Ammon's horn (tissue), 1 donor: ENCODE data around the gene UGT1A8.

Source experiments
- DNase-seq: peaks from one replicate; pipeline ENCODE4 v3.0.0-alpha.2; 2016; ENCODE audit warnings: low spot score

The UGT1A8 gene

GRCh38 chr2:233801357-233802131 lies 184.1 kb downstream of the UGT1A8 start:
- no peak for DNase-seq

GRCh38 chr2:233802132-233802815 lies 184.8 kb downstream of the UGT1A8 start:
- no peak for DNase-seq

GRCh38 chr2:233803292-233803911 lies 186.0 kb downstream of the UGT1A8 start:
- no peak for DNase-seq

- DNase-seq: no peak
These were observed 186.6 kb downstream of the UGT1A8 start for GRCh38 chr2:233803994-233804393.

DNA sequence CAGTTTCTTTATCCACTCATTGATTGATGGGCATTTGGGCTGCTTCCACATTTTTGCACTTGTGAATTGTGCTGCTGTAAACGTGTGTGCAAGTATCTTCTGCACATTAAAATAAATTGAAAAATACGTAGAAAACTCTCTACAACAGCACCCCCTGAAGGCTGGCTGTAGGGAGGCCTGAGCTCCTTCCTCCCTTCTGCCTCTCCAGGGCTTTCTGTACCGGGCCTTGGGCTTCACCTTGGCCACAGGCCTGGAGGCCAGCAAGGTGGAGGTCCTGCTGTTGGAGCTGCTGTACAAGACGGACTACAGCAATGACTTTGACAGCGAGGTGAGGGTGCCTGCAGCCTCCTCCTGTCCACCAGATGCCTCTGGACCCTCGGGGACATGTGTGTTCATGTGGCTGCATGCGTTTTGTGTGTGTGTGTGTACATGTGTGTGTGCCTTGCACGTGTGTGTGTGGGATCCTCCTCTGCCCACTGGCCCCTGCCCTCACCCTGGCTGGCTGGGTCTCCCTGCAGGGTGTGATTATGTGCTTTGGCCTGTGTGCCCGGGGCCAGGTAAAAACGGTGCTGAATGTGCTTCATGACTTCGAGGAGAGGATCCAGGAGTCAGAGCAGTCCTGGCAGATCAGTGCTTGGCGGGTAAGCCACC lies 189.9 kb downstream of the UGT1A8 start:
- DNase-seq: no peak

GRCh38 chr2:233807966-233808935 lies 190.8 kb downstream of the UGT1A8 start:
- DNase-seq: no peak

GRCh38 chr2:233810385-233810784 lies 193.0 kb downstream of the UGT1A8 start:
- DNase-seq: no peak

- DNase-seq: no peak
These were observed 193.7 kb downstream of the UGT1A8 start for GRCh38 chr2:233811087-233811486.

- DNase-seq: no peak
These were observed 194.3 kb downstream of the UGT1A8 start for GRCh38 chr2:233811732-233812131.

DNA sequence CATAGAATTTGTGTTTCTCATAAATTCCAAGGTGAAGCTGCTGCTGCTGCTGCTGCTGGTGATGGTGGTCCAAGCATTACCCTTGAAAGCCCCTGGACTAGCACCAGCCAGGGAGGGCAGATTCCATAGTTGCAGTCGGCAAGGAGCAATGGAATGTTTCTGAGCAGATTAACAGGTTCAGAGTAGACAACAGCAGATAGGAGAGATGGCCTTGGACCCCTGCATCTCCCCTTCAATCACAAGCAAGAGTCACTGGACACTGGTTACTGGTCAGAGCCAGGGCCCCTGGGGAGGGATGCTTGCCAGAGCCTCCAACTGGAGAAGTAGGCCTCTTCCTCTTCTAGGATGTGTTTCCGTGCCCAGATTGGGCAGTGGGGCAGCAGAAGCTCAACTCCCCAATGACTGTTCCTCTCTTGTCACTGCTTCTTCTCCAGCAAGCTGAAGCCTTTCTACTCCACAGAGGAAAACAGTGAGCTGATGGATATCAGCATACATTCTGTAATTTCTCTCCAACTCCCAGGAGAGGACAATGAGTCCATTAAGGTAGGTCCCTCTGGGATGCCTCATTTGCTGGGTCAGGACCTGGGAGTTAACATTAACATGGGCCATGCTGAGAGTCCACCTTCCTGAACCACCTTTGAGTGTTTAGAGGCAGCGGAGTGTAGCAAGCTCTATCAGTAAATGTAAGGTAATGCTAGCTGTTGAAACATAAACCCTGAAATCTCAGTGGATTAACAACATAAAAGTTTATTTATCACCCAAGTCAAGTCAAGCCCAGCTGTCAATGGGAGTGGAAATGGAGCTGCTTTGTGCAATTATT lies 196.0 kb downstream of the UGT1A8 start:
- no peak for DNase-seq

DNA sequence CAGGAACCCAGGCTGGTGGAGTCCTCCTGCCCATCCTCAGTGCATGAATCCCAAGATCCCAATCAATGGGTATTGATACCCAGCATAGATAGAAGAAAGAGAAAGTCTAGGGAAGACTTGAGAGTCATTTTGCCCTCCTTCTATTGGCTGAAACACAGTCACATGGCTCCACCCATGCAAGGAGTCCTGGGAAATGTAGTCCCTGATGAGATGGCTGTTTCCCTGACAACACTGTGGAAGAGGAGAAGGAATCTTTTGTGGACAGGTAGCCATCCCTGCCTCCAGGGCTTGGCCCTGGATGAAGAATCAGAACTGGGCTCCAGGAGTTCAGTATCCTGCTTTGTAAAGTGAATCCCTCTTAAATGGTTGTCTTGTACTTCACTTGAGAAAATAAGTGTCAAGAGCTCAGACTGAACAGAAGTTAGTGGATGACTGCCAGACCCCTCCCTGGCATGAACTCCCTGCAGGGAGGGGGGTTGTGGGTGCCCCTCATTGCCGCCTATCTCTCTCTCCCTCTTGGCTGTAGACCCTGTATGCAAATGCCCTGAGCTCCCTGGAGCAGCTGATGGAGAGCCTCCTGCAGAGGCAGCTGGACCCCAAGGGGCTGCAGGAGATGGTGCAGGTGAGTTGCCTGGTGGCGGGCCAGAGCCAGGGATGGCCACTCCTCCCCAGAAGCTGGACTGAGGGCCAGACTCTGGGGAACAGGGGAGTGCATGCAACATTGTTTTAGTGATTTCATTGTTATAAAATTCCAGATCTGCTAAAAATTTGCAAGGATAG lies 196.8 kb downstream of the UGT1A8 start:
- DNase-seq: no peak

- DNase-seq: no peak
These were observed 198.4 kb downstream of the UGT1A8 start for GRCh38 chr2:233815861-233816260.

DNA sequence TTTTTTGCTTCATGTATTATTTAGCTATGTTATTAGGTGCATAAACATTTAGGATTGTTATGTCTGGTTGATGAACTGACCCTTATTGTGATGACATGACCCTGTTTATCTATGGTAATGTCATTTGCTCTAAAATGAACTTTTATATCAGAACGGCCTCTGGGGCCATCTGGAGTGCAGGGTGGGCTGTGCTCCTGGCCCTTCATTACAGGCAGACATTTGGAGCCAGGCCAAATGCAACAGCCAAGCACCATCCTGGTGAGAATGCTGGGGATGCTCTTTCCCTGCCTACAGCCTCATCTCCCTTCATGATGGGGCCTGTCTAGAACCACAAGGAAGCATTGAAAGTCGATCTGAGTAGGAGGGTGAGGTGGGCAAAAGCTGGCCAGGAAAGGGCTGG lies 198.9 kb downstream of the UGT1A8 start:
- no peak for DNase-seq

GRCh38 chr2:233816771-233817170 lies 199.3 kb downstream of the UGT1A8 start:
- no peak for DNase-seq

DNA sequence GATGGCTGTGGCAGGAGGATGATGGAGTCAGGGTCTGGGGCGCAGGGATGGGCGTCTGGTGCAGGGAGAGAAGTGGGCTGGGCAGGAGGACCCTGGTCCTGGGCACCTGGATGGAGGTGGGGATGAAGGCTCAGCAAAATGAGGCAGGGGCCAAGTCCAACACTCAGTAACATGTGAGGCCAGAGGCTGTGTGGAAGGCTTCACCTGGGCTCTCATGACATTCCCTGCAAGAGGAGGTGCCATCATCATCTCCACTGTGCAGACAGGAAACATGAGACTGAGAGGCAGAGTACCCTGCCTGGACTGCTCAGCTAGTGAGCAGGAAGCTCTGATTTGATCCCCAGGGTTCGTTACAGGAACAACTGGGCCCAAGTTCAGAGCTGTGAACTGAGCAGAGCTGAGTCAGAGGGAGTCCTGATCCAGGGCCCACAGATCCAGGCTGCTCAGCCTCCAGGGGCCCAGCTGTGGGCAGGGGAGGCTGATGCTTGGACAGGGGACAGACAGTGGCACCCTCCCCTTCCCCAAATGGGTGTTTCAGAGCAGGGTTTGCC lies 200.0 kb downstream of the UGT1A8 start:
- no peak for DNase-seq

GRCh38 chr2:233817995-233818638 lies 200.7 kb downstream of the UGT1A8 start:
- no peak for DNase-seq

DNA sequence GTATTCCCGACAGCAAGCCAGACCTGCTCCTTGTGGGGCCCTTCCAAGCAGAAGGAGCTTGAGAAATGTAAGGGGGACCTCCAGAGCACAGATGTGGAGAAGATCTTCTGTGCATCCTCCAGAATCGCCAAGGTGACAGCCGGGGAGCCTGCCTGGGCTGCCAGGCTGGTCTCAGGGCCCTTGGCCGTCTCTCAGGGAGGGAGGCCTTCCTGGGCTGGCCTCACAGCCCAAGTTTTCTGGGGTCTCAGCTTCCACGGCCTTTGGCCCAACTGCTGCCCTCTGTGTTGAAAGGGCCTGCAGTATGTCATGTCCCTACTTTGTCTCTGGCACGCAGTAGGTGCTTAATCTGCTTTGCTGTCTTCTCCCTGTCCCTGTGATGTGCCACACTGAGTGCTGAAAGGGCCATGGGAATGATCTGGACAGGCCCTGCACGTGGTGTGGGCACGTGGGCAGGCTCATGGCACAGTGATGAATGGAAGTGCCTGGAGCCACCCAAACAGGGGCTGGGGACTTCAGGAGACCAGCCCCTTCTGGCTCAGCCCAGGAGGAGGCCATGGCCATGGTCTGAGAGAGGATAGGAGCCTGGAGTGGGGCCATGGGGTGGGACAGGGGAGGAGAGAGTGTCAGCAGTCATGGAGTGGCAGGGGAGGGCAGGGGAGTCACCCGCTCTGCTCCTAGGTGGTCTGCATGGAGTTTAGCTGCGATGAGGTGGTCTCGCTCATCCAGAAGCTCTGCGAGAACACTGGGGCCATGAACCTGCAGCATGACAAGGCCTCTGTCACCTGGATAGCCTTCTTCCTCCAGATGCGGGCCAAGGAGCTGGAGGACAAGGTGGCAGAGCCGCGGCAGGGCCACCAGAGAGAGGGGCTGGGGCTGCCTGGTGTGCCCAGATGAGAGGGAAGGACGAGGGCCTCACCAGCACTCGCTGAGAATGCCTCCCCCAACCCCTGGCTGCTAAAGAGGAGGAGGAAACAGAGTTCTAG lies 201.5 kb downstream of the UGT1A8 start:
- no peak for DNase-seq
